ENCODE data around the gene TMEFF2. TPM values are rescaled to one million over a fixed set of nuclear protein-coding genes. Genes with fewer than 3 reads are reported as not detected.
A peak's percentile ranks its signal among the peaks of the same experiment; 100 is the strongest.

TMEFF2 gene
- total and polyA plus RNA-seq, 10 of the 15 experiments (the other 5 are each of a cell fraction or from before 2014, with no cell fraction given), result not detected

GRCh38 chr2:191926671-191927070 lies 268.1 kb downstream of the TMEFF2 start (continued):
- TF ChIP-seq BCL11A (IDR thresholded peaks at IDR 0.05; ENCODE audit: low read depth, low read length) (peak; percentile 43; the same call in 1 of the 2 replicates), IKZF2 (IDR thresholded peaks at IDR 0.05) (peak; percentile 60 to 76), SKIL (IDR thresholded peaks at IDR 0.05; ENCODE audit: low read depth, poor library complexity, severe bottlenecking) (peak; percentile 68), ZNF217 (IDR thresholded peaks at IDR 0.05) (peak; percentile 53; the same call in 1 of the 2 replicates), ZBTB33 (IDR thresholded peaks at IDR 0.05) (no peak), SIN3A (IDR thresholded peaks at IDR 0.05; ENCODE audit: low read depth, low read length) (no peak), ZNF24 (IDR thresholded peaks at IDR 0.05) (peak; percentile 74; the same call in 1 of the 2 replicates), HDAC2 (IDR thresholded peaks at IDR 0.05) (no peak), ZNF592 (IDR thresholded peaks at IDR 0.05) (0 out of 2 replicates have a peak, but pooled peaks have one; percentile 4), MEF2B (IDR thresholded peaks at IDR 0.05; ENCODE audit: partially characterized antibody, poor library complexity, severe bottlenecking) (peak; percentile 35)
